ENCODE data around the gene ZNF710.
A peak's percentile ranks its signal among the peaks of the same experiment; 100 is the strongest.

Gene ZNF710

GRCh38 chr15:90020021-90020735, 19.1 kb downstream of the ZNF710 start:
- peak; percentile 40 for DNase-seq

- DNase-seq = no peak
Observed at GRCh38 chr15:90020936-90021507, 19.9 kb downstream of the ZNF710 start.

GRCh38 chr15:90022345-90022744, 21.2 kb downstream of the ZNF710 start:
- DNase-seq = no peak

GRCh38 chr15:90022905-90023700, 22.0 kb downstream of the ZNF710 start:
- DNase-seq = no peak

GRCh38 chr15:90024406-90024805, 23.3 kb downstream of the ZNF710 start:
- no peak for DNase-seq

- no peak for DNase-seq
Observed at GRCh38 chr15:90025489-90026033, 24.4 kb downstream of the ZNF710 start.

- DNase-seq = no peak
Observed at GRCh38 chr15:90028376-90028944, 27.3 kb downstream of the ZNF710 start.

- no peak for DNase-seq
Observed at GRCh38 chr15:90029024-90029423, 27.9 kb downstream of the ZNF710 start.

- no peak for DNase-seq
Observed at GRCh38 chr15:90030376-90030775, 29.3 kb downstream of the ZNF710 start.

- peak; percentile 23 for DNase-seq
Observed at GRCh38 chr15:90031231-90031791, 30.2 kb downstream of the ZNF710 start.

- no peak for DNase-seq
Observed at GRCh38 chr15:90033006-90033405, 31.9 kb downstream of the ZNF710 start.

GRCh38 chr15:90033448-90033847, 32.3 kb downstream of the ZNF710 start:
- no peak for DNase-seq

GRCh38 chr15:90035095-90035839, 34.1 kb downstream of the ZNF710 start:
- DNase-seq = no peak

GRCh38 chr15:90035840-90036230, 34.7 kb downstream of the ZNF710 start:
- DNase-seq = no peak

GRCh38 chr15:90036343-90036742, 35.2 kb downstream of the ZNF710 start:
- no peak for DNase-seq

GRCh38 chr15:90036806-90037510, 35.8 kb downstream of the ZNF710 start:
- no peak for DNase-seq

- no peak for DNase-seq
Observed at GRCh38 chr15:90037511-90037860, 36.4 kb downstream of the ZNF710 start.

GRCh38 chr15:90037961-90038631, 37.0 kb downstream of the ZNF710 start:
- no peak for DNase-seq

- DNase-seq = no peak
Observed at GRCh38 chr15:90038632-90039095, 37.5 kb downstream of the ZNF710 start.

GRCh38 chr15:90039996-90040395, 38.9 kb downstream of the ZNF710 start:
- no peak for DNase-seq

- DNase-seq = no peak
Observed at GRCh38 chr15:90040618-90041017, 39.5 kb downstream of the ZNF710 start.
